Activated naive CD4-positive, alpha-beta T cell treated with anti-CD3 and anti-CD28 coated beads for 36 hours (primary cell): ENCODE measurements around the gene TMEM131. TPM values are rescaled to one million over a fixed set of nuclear protein-coding genes. Genes with fewer than 3 reads are reported as not detected.
"Not testable (repeated sequence)": the region's sequence is repeated elsewhere in the genome, so short reads cannot be mapped to it uniquely, and the experiment has no call there.

Source experiments
- CTCF ChIA-PET: fragments of 350-600 bp; sonication (Branson Sonifier 250); formaldehyde crosslinking; loops from one replicate; lab custom pipeline; 2021; ENCODE audit warnings: antibody characterized with exemption; lab: Charles Lee
- DNase-seq: peaks from one replicate; pipeline ENCODE4 v3.0.0-alpha.2; 2020
- H3K27ac Mint-ChIP-seq: one replicate; pipeline ENCODE4 v1.8.0; 2021; ENCODE audit warnings: mild to moderate bottlenecking, mixed read lengths
- H3K27me3 Mint-ChIP-seq: one replicate; pipeline ENCODE4 v1.8.0; 2021; ENCODE audit warnings: low read depth, mixed read lengths
- H3K36me3 Mint-ChIP-seq: one replicate; pipeline ENCODE4 v1.8.0; 2021; ENCODE audit warnings: low read depth, mixed read lengths
- H3K4me1 Mint-ChIP-seq: one replicate; pipeline ENCODE4 v1.8.0; 2021; ENCODE audit warnings: low read depth, mixed read lengths
- H3K4me3 Mint-ChIP-seq: one replicate; pipeline ENCODE4 v1.8.0; 2021; ENCODE audit warnings: mild to moderate bottlenecking, moderate library complexity, mixed read lengths
- H3K9me3 Mint-ChIP-seq: one replicate; pipeline ENCODE4 v1.8.0; 2021; ENCODE audit warnings: mixed read lengths
- intact Hi-C: fragments of 100-400 bp; cut with micrococcal nuclease; formaldehyde crosslinking; loops from one replicate; pipeline ENCODE4 v1.15.1; 2023
- total RNA-seq, 2 experiments: library from RNA; stranded (reverse); gene quantifications; one replicate each; pipeline ENCODE4 v1.2.3, GENCODE V29; 2021

TMEM131 gene
- total RNA-seq, 2 experiments from 2014 or later, result 18.5 to 19.2 TPM

- H3K27ac Mint-ChIP-seq, H3K9me3 Mint-ChIP-seq, H3K4me3 Mint-ChIP-seq, H3K27me3 Mint-ChIP-seq, CTCF ChIA-PET, H3K4me1 Mint-ChIP-seq, intact Hi-C loops, DNase-seq: not testable (repeated sequence)
- peaks cover 17% of the 10 kb centered on the region for H3K36me3 Mint-ChIP-seq
These were observed 171.7 kb downstream of the TMEM131 start for GRCh38 chr2:97824011-97824410.

DNA sequence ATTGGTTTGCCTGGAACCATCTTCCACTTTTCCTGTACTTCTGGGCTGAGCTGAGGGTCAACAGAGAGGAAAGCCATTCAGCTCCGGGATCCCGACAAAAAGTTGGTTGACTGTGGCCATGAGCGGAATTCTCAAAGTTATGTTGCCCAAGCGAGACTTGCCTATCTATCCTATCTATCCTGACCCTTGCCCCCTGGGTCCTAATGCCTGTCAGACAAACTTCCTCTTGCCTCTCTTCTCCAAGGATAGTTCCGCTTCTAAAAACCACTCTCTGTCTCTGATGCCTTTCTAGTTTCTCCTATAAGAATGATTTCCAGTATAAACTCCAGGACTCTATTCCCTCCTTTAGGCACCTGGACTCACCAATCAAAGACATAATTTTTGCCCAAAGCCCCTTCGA, 173.9 kb downstream of the TMEM131 start:
- H3K4me1 Mint-ChIP-seq, CTCF ChIA-PET, H3K27me3 Mint-ChIP-seq, intact Hi-C loops, H3K9me3 Mint-ChIP-seq, H3K27ac Mint-ChIP-seq, DNase-seq, H3K4me3 Mint-ChIP-seq: not testable (repeated sequence)
- H3K36me3 Mint-ChIP-seq, result peaks cover 11% of the 10 kb centered on the region

- Mint-ChIP-seq H3K4me1 (no peaks in the 10 kb centered on the region), H3K4me3 (no peak overlapping the region), H3K36me3 (peaks cover 11% of the 10 kb centered on the region), H3K9me3 (no peaks in the 10 kb centered on the region), H3K27me3 (no peaks in the 10 kb centered on the region), H3K27ac (no peak overlapping the region)
- no peak for DNase-seq
- CTCF ChIA-PET, result interaction anchor here (2.5 kb wide), 1 partner anchor 13 kb away, joined by 7 read pairs; no protein-coding TSS in a partner anchor
- intact Hi-C loops, result no loop called here
These were observed 176.0 kb downstream of the TMEM131 start for GRCh38 chr2:97819754-97820153.

DNA sequence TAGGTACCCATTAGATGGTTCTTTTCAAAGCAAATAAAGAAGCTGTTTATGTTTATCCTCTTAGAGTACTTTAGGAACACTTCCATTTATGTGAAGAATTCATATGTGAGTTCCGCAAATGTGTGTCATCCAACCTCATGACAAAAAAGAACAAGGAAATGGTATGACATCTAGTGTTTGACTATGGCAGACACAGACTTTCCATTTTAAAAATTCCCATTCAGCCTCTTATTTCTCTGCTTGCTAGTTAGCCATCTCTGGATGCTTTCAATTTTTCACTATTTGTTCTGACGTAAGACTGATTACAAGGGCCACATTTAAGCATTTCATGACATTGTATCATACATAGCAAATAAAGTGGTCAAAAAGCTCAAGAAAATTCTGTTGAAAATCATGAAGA, 179.3 kb downstream of the TMEM131 start:
- Mint-ChIP-seq H3K27me3 (no peaks in the 10 kb centered on the region), H3K4me3 (no peak overlapping the region), H3K36me3 (peaks cover 2% of the 10 kb centered on the region), H3K4me1 (no peaks in the 10 kb centered on the region), H3K9me3 (no peaks in the 10 kb centered on the region), H3K27ac (no peak overlapping the region)
- no peak for DNase-seq
- intact Hi-C loops, result no loop called here
- CTCF ChIA-PET, result interaction anchor here (1.8 kb wide), 1 partner anchor 9 kb away, joined by 6 read pairs; no protein-coding TSS in a partner anchor

- H3K27me3 Mint-ChIP-seq, result no peaks in the 10 kb centered on the region
- H3K36me3 Mint-ChIP-seq, result no peaks in the 10 kb centered on the region
- DNase-seq, result no peak
- intact Hi-C loops, result no loop called here
- no peak overlapping the region for H3K27ac Mint-ChIP-seq
- no peak overlapping the region for H3K4me3 Mint-ChIP-seq
- no peaks in the 10 kb centered on the region for H3K9me3 Mint-ChIP-seq
- no peaks in the 10 kb centered on the region for H3K4me1 Mint-ChIP-seq
- CTCF ChIA-PET, result interaction anchor here (0.6 to 1.2 kb wide), 2 partner anchors 16 to 574 kb away, joined by 3 to 4 read pairs; no protein-coding TSS in a partner anchor
These were observed 182.8 kb downstream of the TMEM131 start for GRCh38 chr2:97812931-97813330.

GRCh38 chr2:97808816-97809215, 186.9 kb downstream of the TMEM131 start:
- Mint-ChIP-seq H3K27ac (no peak overlapping the region), H3K36me3 (no peaks in the 10 kb centered on the region), H3K4me3 (no peak overlapping the region), H3K27me3 (no peaks in the 10 kb centered on the region), H3K4me1 (no peaks in the 10 kb centered on the region), H3K9me3 (no peaks in the 10 kb centered on the region)
- no peak for DNase-seq
- CTCF ChIA-PET, result no interaction called here
- intact Hi-C loops, result loop anchor here (5.0 kb wide), 1 partner anchor 1028 kb away; no protein-coding TSS in a partner anchor

DNA sequence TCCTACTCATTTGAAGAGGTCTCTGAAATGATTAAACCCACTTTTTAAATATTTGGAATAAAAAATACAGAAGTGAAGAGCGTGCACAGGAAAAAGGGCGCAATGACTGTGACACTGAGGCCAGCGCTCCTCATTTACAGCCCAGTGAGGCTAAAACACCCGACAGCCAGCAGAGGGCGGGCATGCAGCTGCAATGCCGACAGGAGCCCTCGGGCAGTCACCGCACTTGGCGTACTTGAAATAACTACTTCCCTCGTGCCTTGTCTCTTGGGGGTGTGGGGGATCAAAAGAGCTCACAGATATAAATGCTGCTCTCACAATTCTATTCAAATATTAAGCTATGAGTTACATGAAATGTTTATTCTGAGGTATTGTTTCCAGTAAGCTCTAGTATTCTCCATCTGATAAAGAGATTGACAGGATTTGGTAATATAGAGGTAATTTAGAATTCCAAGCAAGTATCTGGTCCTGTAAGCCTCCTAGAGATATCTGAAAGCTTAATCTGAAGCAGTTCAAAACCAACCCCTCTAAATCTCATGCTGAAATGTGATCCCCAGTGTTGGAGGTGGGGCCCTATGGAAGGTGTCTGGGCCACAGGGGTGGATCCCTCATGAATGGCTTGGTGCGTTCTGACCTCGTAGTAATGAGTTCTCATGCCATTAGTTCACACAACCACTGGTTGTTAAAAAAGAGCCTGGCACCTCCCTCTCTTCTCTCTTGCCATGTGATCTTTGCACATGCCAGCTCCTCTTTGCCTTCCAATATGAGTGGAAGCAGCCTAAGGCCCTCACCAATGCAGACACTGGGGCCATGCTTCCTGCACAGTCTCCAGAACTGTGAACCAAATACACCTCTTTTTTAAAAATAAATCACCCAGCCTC, 188.8 kb downstream of the TMEM131 start:
- H3K27ac Mint-ChIP-seq, result no peak overlapping the region
- peaks cover 1% of the 10 kb centered on the region for H3K36me3 Mint-ChIP-seq
- no peaks in the 10 kb centered on the region for H3K9me3 Mint-ChIP-seq
- no peaks in the 10 kb centered on the region for H3K4me1 Mint-ChIP-seq
- DNase-seq, result peak; percentile 90
- H3K4me3 Mint-ChIP-seq, result no peak overlapping the region
- H3K27me3 Mint-ChIP-seq, result no peaks in the 10 kb centered on the region
- intact Hi-C loops, result loop anchor here (1.0 to 5.0 kb wide), 6 partner anchors 188 to 1030 kb away; partner anchors contain the start of gene TMEM131
- CTCF ChIA-PET, result interaction anchor here (0.5 to 2.4 kb wide), 32 partner anchors 9 to 712 kb away, joined by 3 to 16 read pairs (median 4); no protein-coding TSS in a partner anchor

DNA sequence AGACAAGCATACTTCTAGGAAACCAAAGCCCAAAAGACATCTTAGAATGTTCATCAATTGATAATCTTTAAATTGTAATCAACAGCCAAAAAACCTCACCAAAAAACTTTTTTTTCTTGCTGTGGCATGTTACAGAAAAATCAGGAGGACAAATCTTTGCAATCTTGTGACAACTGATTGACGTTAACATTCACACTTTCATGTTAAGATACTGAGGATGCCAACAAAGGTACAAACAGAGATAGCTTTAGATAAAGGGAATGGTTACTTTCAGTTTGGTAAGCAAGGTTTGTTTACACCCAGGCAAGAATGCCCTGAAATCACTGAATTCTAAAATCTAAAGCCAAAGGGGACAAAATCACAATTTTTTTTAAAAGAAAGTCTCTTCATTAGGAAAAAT, 190.0 kb downstream of the TMEM131 start:
- Mint-ChIP-seq H3K4me3 (no peak overlapping the region), H3K27ac (no peak overlapping the region), H3K4me1 (no peaks in the 10 kb centered on the region), H3K27me3 (no peaks in the 10 kb centered on the region), H3K36me3 (peaks cover 4% of the 10 kb centered on the region), H3K9me3 (no peaks in the 10 kb centered on the region)
- no peak for DNase-seq
- CTCF ChIA-PET, result interaction anchor here (0.6 to 2.4 kb wide), 10 partner anchors 14 to 580 kb away, joined by 3 to 16 read pairs (median 6); no protein-coding TSS in a partner anchor
- intact Hi-C loops, result loop anchor here (1.0 to 5.0 kb wide), 5 partner anchors 190 to 1032 kb away; partner anchors contain the start of gene TMEM131

GRCh38 chr2:97801028-97801427, 194.7 kb downstream of the TMEM131 start:
- CTCF ChIA-PET, result interaction anchor here (0.9 kb wide), 1 partner anchor 238 kb away, joined by 3 read pairs; no protein-coding TSS in a partner anchor
- no peaks in the 10 kb centered on the region for H3K27me3 Mint-ChIP-seq
- H3K4me3 Mint-ChIP-seq, result no peak overlapping the region
- H3K36me3 Mint-ChIP-seq, result peaks cover 11% of the 10 kb centered on the region
- H3K9me3 Mint-ChIP-seq, result no peaks in the 10 kb centered on the region
- intact Hi-C loops, result no loop called here
- no peaks in the 10 kb centered on the region for H3K4me1 Mint-ChIP-seq
- no peak overlapping the region for H3K27ac Mint-ChIP-seq
- DNase-seq, result no peak

GRCh38 chr2:97798416-97798815, 197.3 kb downstream of the TMEM131 start:
- peaks cover 11% of the 10 kb centered on the region for H3K36me3 Mint-ChIP-seq
- no peak for DNase-seq
- H3K27ac Mint-ChIP-seq, result no peak overlapping the region
- CTCF ChIA-PET, result interaction anchor here (1.1 kb wide), 1 partner anchor 8 kb away, joined by 5 read pairs; no protein-coding TSS in a partner anchor
- intact Hi-C loops, result no loop called here
- no peaks in the 10 kb centered on the region for H3K4me1 Mint-ChIP-seq
- no peak overlapping the region for H3K4me3 Mint-ChIP-seq
- H3K27me3 Mint-ChIP-seq, result no peaks in the 10 kb centered on the region
- no peaks in the 10 kb centered on the region for H3K9me3 Mint-ChIP-seq

DNA sequence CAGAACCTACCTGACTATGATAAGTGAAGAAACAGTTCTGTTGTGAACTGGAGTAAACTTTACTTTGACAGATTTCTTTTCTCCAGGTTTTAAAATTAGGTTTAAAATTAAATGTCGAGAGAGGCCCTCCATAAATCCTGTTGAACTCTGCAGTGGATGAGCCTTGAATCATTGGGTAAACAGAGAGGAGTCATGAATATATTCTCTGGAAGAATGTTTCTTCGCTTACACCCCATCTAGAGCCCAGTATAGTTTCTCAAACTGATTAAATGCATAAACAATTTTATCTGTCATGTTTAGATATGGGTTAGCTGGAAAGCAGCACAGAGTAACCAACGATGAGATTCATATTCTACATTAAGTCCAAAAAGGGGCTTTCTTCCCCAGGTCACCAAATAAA, 198.4 kb downstream of the TMEM131 start:
- intact Hi-C loops, result no loop called here
- CTCF ChIA-PET, result interaction anchor here (1.1 kb wide), 1 partner anchor 9 kb away, joined by 5 read pairs; no protein-coding TSS in a partner anchor
- Mint-ChIP-seq H3K27me3 (no peaks in the 10 kb centered on the region), H3K36me3 (peaks cover 17% of the 10 kb centered on the region), H3K27ac (no peak overlapping the region), H3K4me3 (no peak overlapping the region), H3K4me1 (no peaks in the 10 kb centered on the region), H3K9me3 (no peaks in the 10 kb centered on the region)
- DNase-seq, result no peak

DNA sequence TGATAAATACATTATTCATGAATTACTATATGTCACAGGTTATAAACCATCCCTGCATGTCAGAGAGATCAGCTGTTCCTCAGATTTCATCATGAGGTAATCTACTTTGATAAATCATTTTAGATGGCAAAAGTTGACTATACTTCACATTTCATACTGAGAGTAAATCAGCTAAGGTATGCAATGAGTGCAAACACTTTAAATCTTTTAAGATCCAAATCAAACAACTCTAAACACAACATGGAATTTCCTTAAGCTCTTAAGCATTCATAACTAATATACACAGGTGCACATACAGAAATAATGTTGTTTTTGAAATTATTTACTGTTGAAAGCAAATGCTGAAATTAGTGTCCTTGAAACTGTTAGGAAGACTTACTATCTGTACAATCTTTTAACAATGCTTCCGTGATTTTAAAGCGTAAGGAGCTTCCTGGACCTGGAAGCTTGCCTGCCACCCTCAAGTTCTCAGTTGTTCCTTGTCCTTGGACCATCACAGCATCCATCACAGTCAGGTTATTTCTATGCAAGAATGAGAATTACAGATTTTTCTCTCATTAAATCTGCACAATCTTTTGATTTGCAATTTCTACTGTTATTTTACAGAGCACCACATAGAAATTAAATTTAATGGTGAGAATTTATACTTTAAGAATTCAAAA, 199.2 kb downstream of the TMEM131 start:
- no peaks in the 10 kb centered on the region for H3K4me1 Mint-ChIP-seq
- H3K36me3 Mint-ChIP-seq, result peaks cover 13% of the 10 kb centered on the region
- intact Hi-C loops, result no loop called here
- no peaks in the 10 kb centered on the region for H3K9me3 Mint-ChIP-seq
- CTCF ChIA-PET, result no interaction called here
- H3K4me3 Mint-ChIP-seq, result no peak overlapping the region
- H3K27me3 Mint-ChIP-seq, result no peaks in the 10 kb centered on the region
- no peak overlapping the region for H3K27ac Mint-ChIP-seq
- DNase-seq, result no peak
